ENCODE measurements around the gene SEC61A2.

DNA sequence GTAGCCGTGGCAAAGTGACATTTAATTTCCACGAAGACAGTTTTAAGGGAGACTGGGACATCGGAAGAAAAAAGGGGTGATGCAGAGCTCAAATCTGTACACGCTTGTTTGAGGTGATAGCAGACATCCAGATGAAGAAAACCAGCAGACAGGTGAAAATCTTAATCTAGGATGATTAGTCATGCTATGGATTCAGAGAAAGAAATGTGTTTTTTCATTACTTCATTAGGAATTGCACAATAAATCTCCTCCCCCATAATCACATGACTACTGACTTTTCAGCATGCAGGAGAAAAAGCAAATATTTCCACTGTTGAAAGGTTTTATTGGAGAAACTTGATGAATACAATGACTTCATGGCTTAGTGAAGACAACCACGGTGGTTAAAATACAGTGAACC, 63.7 kb downstream of the SEC61A2 start:
- TF ChIP-seq SREBF2 (IDR thresholded peaks at IDR 0.05) (no peak), CHD2 (IDR thresholded peaks at IDR 0.05; ENCODE audit: low read length, partially characterized antibody) (no peak), POLR2A (IDR thresholded peaks at IDR 0.05; ENCODE audit: low read length) (no peak), CEBPB (IDR thresholded peaks at IDR 0.05) (peak; percentile 52 to 61; a peak in 3 of 4 replicates), EP300 (IDR thresholded peaks at IDR 0.05) (no peak), MAFK (IDR thresholded peaks at IDR 0.05; ENCODE audit: partially characterized antibody) (no peak), ZC3H11A (IDR thresholded peaks at IDR 0.05) (no peak)
- TF ChIP-seq, protein P1, sequence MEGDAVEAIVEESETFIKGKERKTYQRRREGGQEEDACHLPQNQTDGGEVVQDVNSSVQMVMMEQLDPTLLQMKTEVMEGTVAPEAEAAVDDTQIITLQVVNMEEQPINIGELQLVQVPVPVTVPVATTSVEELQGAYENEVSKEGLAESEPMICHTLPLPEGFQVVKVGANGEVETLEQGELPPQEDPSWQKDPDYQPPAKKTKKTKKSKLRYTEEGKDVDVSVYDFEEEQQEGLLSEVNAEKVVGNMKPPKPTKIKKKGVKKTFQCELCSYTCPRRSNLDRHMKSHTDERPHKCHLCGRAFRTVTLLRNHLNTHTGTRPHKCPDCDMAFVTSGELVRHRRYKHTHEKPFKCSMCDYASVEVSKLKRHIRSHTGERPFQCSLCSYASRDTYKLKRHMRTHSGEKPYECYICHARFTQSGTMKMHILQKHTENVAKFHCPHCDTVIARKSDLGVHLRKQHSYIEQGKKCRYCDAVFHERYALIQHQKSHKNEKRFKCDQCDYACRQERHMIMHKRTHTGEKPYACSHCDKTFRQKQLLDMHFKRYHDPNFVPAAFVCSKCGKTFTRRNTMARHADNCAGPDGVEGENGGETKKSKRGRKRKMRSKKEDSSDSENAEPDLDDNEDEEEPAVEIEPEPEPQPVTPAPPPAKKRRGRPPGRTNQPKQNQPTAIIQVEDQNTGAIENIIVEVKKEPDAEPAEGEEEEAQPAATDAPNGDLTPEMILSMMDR (IDR thresholded peaks at IDR 0.05): no peak
- TF ChIP-seq, protein P2, sequence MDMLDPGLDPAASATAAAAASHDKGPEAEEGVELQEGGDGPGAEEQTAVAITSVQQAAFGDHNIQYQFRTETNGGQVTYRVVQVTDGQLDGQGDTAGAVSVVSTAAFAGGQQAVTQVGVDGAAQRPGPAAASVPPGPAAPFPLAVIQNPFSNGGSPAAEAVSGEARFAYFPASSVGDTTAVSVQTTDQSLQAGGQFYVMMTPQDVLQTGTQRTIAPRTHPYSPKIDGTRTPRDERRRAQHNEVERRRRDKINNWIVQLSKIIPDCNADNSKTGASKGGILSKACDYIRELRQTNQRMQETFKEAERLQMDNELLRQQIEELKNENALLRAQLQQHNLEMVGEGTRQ (IDR thresholded peaks at IDR 0.05): no peak; the same call in 1 of the 2 replicates
- TF ChIP-seq, protein P3, sequence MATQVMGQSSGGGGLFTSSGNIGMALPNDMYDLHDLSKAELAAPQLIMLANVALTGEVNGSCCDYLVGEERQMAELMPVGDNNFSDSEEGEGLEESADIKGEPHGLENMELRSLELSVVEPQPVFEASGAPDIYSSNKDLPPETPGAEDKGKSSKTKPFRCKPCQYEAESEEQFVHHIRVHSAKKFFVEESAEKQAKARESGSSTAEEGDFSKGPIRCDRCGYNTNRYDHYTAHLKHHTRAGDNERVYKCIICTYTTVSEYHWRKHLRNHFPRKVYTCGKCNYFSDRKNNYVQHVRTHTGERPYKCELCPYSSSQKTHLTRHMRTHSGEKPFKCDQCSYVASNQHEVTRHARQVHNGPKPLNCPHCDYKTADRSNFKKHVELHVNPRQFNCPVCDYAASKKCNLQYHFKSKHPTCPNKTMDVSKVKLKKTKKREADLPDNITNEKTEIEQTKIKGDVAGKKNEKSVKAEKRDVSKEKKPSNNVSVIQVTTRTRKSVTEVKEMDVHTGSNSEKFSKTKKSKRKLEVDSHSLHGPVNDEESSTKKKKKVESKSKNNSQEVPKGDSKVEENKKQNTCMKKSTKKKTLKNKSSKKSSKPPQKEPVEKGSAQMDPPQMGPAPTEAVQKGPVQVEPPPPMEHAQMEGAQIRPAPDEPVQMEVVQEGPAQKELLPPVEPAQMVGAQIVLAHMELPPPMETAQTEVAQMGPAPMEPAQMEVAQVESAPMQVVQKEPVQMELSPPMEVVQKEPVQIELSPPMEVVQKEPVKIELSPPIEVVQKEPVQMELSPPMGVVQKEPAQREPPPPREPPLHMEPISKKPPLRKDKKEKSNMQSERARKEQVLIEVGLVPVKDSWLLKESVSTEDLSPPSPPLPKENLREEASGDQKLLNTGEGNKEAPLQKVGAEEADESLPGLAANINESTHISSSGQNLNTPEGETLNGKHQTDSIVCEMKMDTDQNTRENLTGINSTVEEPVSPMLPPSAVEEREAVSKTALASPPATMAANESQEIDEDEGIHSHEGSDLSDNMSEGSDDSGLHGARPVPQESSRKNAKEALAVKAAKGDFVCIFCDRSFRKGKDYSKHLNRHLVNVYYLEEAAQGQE (IDR thresholded peaks at IDR 0.05): no peak
- TF ChIP-seq, protein P4, sequence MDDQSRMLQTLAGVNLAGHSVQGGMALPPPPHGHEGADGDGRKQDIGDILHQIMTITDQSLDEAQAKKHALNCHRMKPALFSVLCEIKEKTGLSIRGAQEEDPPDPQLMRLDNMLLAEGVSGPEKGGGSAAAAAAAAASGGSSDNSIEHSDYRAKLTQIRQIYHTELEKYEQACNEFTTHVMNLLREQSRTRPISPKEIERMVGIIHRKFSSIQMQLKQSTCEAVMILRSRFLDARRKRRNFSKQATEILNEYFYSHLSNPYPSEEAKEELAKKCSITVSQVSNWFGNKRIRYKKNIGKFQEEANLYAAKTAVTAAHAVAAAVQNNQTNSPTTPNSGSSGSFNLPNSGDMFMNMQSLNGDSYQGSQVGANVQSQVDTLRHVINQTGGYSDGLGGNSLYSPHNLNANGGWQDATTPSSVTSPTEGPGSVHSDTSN (IDR thresholded peaks at IDR 0.05): no peak
